NCI-H2107 (cell line): ENCODE data around the gene PGS1.

Experiments
- DNase-seq: peaks from one replicate; lab custom pipeline; 2025; lab: John Stamatoyannopoulos, UW

The PGS1 gene

DNA sequence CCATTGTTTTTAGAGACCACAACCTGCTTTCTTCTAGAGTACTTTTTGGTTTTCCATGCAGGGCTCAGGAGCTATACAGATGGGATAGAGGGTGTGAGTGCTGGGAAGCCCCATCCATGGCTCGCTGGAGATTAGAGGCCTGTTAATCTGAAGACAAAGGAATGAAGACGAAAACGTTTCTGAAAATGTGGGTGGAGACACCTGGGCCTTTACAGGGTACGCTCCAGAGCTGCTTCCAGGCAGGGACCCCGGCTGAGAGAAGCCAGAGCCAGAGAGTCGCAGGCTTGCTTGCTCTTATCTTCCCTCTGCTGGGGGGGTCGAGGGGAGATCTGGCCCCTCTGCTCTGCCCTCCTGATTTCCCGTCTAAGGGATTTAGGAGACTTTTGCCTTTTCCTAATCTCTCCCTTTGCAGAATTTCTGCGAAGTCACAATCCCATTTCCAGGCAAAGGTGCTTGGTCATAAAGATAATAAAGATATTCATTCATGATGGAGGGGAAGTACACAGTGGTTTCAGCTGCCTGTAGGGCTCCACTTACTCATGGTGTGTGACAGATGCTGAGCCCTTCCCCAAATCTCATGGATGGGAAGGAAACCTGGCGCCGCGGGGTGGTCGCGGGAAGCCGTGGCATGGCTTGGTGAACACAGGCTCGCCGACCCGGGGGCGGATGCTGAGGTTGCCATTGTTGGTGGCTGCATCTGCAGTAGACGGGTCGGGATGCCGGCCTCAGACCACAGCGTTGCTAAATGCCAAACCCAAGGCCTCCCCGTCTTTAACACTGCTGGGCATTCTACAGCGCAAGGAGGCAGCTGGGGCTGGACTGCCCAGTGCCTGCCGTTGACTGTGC, 13.8 kb upstream of the PGS1 start:
- DNase-seq, result no peak

- DNase-seq, result no peak
Observed at GRCh38 chr17:78365561-78366108, 12.8 kb upstream of the PGS1 start.

DNA sequence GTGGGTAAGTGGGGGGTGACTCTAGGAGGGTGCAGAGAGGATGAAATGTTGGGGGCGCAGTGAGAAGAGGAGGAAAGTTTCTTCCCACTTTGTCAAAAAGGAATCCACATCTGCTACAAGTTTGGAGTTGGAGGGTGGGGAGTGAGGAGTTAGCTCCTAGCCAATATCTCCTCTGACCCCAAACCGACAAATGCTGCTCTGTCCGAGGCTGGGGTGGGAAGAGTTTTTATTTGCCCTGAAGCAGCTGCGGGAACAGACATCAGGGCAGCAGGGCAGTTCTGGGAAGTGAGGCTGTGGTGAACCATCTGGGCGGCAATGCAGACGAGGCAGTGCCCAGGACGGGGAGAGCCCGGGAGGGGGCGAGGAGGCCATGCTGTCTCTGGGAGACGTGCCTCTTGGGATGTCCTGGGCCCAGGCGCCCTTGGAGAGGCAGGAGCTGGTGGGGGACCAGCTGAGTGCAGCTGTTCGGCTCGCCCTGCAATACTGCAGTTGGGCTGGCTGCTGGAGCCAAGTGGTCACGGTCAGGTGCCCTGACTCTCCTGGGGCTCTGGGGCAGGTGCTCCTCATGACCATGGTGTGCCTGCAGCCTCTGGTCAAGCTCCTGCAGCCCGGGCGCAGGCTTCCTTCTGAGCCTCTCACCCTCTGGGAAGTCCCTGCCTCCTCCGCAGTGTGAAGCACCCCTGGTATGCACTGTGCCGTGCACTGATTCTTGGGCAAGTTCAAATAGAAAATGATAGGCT, 12.2 kb upstream of the PGS1 start:
- no peak for DNase-seq

- no peak for DNase-seq
Observed at GRCh38 chr17:78367193-78367592, 11.3 kb upstream of the PGS1 start.

- no peak for DNase-seq
Observed at GRCh38 chr17:78368348-78368747, 10.1 kb upstream of the PGS1 start.

GRCh38 chr17:78368854-78369495, 9.5 kb upstream of the PGS1 start:
- DNase-seq, result no peak

DNA sequence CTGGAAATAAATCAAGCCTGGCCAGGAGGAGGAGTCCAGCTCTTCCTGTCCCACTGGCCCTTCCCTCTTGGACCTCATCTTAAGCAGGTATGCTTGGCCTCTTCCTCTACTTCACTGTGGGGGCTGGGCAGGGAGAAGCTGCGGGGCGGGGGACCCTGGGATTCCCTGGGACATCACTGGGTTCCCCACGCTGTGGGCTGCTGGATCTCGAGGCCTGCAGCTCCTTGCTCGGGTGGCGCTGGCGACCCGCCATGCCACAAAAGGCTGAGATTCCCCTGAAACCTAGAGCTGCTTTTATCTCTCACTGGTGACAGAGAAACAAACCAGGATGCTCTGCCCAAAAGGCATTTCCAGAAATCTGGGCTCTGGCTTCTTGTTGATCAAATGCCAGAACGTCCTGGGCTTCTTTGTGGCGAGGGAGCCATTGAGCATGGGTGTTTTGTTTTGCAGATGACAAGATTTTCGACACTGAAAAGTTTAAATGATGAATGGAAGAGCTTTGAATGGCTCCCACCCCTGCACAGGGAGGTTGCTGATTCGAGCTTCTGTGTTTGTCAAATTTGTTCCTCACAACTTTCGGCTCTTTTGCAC, 8.6 kb upstream of the PGS1 start:
- no peak for DNase-seq

GRCh38 chr17:78371056-78371455, 7.4 kb upstream of the PGS1 start:
- no peak for DNase-seq

GRCh38 chr17:78372841-78373240, 5.6 kb upstream of the PGS1 start:
- no peak for DNase-seq

DNA sequence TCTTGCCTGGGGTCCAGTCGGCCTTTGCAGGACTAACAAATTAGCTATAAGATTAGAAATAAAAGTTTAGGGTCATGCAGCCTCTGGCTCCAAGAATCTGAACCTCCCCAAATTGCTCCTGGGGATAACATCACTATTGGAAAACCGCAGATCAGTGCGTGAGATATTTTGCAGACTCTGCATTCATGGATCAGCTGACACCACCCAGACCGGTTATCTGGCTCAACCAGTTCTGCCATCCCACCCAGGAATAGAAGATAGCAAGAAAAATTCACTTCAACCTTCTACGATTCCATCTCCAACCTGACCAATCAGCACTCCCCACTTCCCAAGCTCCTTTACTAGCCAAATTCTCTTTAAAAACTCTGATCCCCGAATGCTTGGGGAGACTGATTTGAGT, 4.3 kb upstream of the PGS1 start:
- no peak for DNase-seq

DNA sequence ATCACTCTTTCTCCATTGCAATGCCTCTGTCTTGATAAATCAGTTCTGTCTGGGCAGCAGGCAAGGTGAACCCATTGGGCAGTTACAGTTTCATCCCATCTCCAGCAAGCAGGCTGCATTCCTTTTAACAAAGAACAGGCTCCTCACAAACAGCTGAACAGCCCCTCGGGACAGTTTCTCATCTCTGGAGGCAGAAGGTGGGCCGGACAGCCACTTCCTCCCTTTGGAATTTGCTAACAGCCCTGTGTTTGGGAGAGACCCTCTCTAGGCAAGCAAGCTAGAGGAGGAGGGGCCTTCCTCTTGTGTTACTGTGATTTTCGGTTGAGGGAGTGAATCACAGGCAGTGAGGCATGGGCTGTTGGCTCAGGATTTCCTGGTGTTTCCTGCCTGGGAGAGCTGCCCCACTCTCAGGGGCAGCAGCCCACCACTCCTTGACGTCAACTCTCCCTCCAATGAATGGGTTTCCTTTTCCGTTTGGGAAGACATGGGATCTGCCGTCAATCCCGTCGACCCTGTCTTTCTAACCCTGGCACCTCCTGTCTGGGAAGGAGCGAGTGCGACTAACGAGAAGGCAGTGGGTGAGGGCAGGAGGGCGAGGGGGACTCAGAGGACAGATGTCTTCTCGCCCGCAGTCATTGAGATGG, 3.7 kb upstream of the PGS1 start:
- no peak for DNase-seq

GRCh38 chr17:78375401-78376151, 2.9 kb upstream of the PGS1 start:
- no peak for DNase-seq

DNA sequence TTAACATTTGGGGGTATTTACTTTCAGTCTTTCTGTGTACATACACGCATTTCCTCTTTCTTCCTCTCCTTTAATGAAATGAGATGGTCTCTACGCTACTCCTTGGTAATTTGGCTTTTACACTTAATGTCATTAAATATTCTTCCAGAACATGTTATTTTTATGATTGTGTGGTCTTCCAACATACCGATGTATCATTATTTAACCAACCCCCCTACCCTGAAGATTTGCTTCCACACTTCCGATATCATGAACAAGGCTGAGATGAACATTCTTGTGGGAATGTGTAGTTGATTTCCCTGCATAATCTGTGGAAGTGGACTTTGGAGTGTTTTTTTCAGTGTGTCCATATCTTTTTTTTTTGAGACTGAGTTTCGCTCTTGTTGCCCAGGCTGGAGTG, 2.3 kb upstream of the PGS1 start:
- DNase-seq, result no peak

GRCh38 chr17:78377858-78378224, 608 bp upstream of the PGS1 start:
- no peak for DNase-seq

GRCh38 chr17:78379131-78379491, 662 bp downstream of the PGS1 start:
- no peak for DNase-seq

GRCh38 chr17:78380370-78380769, 1.9 kb downstream of the PGS1 start:
- DNase-seq, result no peak

DNA sequence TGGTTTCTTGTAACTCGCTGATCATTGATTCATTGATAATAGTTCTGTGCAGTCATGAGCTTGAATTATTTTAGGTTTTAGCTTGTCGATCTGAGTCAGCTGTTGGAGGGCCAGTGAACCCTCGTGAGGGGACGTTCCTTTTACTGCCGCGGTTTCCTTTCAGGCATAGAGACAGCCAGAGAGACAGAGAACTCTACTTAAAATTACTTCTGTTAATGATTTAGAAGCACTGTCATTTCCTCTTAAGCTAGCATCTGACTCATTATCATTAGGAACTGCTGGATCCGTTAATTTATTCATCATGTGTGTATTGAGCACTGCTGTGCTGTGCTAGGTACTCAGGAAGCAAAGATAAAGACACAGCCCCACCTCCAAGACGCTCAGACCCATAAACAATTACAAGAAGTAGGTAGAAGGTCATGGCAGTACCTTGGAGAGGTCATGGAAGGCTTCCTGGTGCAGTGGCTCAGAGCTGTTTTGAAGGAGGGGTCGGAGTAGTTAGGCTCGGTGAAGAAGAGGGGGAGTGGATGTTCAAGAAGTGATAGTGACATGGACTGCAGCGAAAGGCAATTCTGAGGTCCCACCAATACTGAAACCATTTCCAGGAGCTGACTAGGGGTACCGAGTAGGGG, 3.3 kb downstream of the PGS1 start:
- DNase-seq, result no peak

- DNase-seq, result no peak
Observed at GRCh38 chr17:78383725-78384471, 5.4 kb downstream of the PGS1 start.

DNA sequence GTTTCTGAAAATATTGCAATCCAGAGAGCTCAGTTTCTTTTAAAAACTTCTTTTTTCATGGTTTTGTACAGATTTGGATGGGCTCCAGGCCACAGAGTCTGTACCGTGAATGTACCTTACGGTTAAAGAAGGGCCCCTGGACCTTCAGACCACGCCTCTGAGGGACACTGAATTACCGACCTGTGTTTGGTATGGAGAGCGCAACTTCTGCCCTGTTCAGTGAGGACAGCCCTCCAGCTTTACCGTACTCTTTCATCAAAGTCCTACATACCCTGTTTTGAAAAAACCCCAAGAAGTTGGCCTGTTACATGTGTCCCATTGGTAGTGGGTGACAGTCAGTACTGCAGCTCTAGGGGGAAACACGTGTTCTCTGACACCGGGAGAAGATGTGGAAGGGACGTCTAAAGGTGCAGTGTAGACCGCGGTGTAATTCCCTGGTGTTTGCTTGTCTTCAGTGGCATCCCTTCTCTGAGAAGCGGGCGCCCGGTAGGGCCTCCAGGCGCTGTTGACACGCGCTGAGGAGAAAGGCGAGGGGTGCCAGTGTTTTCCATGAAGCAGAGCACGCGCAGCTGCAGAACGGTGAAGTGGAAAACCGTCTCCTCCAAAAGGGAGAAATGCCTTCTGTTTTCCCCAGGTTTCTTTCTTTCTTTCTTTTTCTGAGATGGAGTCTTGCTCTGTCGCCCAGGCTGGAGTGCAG, 6.2 kb downstream of the PGS1 start:
- no peak for DNase-seq
